ENCODE measurements around the gene CARD19.
"Not testable (repeated sequence)": the region's sequence is repeated elsewhere in the genome, so short reads cannot be mapped to it uniquely, and the experiment has no call there.

CARD19 gene

GRCh38 chr9:93089024-93089423 is 7.0 kb upstream of the CARD19 start:
- DNase-seq: no peak

DNA sequence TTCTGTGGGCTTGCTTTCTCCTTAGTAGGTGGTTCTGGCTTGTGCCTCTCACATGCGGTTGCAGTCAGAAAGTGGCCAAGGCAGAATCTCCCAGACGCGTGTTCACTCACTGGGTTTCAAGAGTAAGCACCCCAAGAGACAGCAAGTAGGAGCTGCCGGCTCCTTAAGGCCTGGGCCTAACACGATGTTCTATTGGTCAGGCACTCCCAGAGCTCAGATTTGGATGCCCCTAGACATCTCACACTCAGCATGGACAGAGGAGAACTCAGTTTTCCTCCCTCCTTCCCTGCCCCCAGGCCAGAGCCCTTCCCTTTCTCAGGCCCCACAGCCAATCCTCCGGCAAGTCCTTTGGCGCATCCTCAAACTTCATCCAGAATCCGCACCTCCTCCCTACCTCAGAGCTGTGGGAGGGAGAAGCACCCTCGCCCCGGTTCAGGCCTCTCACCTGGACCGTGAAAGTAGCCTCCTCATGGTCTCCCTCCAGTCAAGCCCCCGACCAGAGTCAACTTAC is 6.5 kb upstream of the CARD19 start:
- DNase-seq: no peak

DNA sequence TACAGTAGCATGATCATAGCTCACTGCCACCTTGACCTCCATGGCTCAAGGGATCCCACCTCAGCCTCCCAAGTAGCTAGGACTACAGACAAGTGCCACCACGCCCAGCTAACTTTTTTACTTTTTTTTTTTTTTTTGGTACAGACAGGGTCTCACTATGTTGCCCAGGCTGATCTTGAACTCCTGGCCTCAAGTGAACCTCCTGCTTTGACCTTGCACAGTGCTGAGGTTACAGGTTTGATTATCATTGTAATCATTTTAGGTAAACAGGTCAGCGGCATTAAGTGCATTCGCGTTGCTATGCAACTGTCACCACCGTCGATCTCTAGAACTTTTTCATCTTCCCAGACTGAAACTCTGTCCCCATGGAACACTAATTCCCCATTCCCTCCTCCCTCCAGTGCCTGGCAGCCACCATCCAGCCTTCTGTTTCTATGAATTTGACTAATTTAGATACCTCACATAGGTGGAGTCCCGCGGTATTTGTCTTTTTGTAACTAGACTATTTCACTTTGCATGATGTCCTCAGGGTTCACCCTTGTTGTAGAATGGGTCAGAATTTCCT is 5.8 kb upstream of the CARD19 start:
- no peak for DNase-seq

DNA sequence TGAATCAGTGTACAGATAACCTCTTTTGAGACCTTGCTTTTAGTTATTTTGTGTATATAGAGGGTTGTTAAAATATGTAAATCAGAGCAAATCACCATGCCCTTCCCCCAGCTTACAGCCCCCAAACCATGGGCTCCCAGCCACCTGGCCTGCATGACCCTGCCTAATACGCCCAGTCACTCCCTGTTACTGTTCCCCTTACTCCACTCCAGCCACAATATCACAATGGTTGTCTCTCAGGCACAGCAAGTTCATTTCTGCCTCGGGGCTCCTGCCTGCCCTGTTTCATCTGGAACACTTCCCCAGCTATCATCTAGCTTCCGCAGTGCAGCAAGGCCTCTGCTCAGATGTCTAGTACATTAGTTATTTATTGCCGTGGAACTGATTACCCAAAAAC is 5.0 kb upstream of the CARD19 start:
- DNase-seq: no peak

- DNase-seq: no peak
Observed at GRCh38 chr9:93091453-93092081, 4.5 kb upstream of the CARD19 start.

- no peak for DNase-seq
Observed at GRCh38 chr9:93092251-93092991, 3.6 kb upstream of the CARD19 start.

DNA sequence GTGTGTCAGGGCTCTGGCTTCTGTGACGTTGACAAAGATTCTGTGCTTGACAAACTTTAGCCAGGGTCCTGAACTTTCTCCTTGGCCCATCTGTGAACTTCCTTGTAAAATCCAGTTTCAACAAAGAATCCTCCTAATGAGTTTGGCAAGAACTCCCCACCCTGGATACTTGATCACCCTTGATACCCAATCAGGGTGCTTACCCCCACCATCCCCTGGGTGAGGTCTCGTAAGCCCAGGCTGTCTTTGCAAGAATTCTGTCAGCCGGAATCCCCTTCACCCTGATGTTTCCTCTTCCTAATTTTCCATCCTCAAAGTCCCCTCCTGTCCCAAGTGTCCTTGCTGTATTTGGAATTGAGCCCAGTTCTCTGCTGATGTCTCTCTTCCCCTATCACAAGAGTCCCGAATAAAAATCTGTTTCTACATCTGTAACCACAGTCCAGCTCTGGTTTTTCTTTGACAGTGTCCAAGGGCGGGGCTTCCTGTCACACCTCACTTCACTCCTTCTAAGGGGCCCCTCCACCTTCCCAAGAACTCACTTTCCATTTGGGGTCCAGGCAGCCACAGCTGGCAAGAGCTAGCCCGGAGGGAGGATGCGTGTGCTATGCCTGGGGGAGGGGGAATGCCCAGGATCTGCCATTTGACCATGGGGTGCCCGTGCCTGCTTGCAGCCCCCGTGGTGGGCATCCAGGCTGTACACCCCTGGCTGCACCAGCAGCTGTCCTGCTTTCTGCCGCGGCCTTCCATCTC is 2.7 kb upstream of the CARD19 start:
- no peak for DNase-seq

- DNase-seq: no peak
Observed at GRCh38 chr9:93093877-93094657, 1.9 kb upstream of the CARD19 start.

DNA sequence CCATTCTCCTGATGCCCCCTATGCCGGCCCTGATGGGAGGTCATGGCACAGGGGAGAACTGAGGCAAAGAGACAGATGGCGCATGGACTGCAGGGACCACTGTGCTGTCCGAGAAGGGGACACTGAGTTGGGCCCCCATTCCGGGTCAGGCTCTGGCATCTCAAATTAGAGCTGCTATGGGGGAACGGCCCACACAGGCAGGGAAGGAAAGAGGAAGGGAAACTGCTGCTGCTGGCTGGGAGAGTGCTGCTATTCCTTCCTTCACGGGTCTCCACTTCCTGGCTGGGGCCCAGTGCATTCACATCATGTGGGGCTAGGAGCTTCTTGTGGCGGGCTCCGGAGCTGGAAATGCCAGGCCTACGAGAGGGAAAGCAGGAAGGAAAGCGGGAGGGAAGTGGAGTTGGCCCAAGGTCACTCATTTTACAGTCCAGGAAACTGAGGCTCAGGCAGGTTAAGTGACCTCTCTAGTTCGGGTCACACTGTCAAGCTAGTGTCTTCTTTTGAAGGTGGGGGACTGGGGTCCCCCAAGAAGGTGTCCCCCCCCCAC is 1.3 kb upstream of the CARD19 start:
- no peak for DNase-seq

DNA sequence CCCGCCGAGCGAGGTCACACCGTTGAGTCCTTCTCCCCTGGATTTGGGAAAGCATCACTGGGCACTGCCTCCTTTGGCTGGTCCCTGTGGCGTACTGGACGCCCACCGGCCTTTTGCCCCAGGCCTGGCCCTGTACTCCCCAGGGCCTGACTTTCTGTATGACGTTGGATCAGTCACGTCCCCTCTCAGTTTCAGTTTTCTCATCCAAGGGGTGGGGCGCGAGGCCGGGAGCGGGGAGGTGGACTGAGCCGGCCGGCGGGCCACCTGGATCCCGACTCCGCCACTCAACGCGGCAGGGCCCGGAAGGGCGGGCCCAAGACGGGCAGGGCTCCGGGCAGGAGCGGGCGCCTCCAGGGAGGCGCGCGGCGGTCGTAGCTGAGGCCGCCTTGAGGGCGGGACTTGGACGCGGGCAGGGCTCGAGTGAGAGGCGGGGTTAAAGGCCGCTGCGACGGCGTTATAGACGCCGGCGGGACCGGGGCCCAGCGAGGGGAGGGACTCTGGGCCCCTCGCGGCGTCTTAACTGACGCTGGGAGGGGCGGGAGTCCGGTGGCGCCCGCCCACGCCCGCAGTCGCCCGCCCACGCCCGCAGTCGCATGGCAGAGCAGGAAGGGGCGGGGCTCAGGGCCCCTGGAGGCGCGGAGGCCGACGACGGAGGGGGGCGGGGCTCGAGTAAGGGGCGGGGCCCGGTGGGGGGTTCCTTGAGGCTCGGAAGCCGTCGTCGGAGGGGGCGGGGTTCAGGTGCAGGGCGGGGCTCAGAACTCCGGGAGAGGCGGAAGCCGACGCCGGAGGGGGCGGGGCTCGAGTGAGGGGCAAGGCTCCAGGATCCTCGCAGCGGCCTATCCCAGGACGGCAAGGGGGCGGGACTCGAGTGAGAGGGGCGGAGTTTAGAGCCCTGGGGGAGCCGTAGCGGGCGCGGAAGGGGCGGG is 549 bp upstream of the CARD19 start:
- peak; percentile 98 for DNase-seq

DNA sequence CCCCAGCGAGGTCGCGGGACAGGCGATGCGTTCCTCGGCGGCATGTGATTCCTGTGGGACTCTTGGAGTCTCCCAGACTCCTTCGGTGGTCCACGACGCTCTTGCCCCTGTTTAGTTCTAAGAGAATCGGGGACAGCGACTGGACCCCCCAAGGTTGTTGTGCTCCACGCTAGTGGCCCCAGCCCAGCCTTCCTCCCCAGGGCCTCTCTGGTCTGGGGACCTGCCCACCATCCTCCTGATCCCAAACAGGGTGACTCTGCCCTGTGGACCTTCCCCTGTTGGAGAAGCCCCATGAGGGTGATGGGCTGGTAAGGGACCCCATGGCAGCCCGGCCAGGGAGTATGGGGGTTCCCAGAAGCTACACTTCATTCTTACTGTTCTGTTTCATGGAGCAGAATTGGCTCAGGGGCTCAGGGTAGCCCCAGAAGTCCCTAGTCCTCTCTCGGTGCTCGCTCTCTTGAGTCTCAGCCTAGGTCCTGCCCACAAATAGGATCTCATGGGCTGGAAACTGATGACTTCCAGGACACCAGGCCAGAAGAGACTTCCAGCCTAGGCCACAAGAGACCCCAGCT is 880 bp downstream of the CARD19 start:
- DNase-seq: no peak

- DNase-seq: no peak
Observed at GRCh38 chr9:93097511-93098201, 1.6 kb downstream of the CARD19 start.

GRCh38 chr9:93098236-93098946 is 2.4 kb downstream of the CARD19 start:
- DNase-seq: no peak

DNA sequence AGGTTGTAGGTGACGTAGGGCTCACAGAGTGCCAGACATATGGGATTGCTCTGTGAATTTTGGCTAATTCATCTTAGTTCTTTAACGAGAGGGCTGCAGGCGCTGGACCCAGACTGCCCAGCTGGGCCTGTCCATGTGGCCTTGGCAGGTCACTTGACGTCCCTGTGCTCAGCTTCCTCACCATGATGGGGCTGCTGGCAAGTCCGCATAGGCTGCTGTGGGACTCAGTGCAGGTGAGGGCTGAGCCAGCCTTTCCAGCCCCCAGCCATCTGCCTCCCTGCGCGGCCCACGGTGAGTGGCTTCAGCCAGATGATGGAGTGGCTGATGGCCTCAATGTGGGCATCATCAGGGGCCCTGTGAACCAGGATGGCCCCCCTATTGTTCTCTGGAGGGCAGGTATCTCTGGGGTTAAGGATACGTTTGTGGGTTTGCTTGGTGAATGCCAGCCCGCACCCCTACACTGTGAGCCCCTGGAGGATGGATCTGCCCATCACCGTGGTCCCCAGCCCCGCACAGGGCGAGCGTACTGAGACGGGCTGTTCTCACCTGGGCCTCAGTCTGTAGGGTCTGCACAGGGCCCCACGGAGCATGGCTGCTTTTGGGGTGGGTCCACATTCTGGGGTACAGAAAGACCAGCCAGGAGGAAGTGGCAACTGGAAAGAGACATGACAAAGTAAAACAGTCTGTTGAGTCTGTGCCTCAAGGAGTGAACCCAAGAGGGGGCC is 3.7 kb downstream of the CARD19 start:
- no peak for DNase-seq

DNA sequence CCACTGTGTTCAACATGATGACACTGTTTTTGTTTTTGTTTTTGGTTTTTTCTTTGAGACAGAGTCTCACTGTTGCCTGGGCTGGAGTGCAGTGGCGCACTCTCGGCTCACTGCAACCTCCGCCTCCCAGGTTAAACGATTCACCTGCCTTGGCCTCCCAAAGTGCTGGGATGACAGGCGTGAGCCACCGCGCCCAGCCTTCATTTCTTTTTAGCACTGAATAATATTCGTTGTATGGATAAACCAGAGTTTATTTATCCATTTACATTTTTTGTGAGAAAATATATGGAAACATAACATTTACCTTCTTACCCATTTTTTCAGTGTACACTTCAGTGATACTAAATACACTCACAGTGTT is 4.2 kb downstream of the CARD19 start:
- no peak for DNase-seq

DNA sequence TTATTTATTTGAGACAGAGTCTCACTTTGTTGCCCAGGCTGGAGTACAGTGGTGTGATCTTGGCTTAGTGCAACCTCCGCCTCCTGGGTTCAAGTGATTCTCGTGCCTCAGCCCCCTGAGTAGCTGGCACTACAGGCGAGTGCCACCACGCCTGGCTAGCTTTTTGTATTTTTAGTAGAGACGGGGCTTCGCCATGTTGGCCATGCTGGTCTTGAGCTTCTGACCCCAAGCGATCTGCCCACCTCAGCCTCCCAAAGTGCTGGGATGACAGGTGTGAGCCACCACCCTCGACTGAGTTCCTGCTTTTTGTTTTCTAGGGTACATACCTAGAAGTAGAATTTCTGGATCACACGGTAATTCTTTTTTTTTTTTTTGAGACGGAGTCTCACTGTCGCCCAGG is 5.1 kb downstream of the CARD19 start:
- not testable (repeated sequence) for DNase-seq

DNA sequence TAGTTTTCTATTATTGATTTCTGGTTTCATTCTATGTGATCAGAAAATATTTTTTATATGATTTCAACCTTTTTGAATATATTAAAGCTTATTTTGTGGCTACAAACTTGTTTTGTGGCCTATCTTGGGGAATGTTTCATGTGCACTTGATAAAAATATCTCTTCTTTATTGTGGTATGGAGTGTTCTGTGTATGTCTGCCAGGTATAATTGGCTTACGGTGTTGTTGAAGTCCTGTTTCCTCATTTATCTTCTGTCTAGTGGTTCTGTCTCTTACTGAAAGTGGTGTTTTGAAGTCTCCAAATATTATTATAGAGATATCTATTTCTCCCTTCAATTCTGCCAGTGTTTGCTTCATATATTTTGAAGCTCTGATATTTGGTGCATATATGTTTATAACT is 9.6 kb downstream of the CARD19 start:
- no peak for DNase-seq

DNA sequence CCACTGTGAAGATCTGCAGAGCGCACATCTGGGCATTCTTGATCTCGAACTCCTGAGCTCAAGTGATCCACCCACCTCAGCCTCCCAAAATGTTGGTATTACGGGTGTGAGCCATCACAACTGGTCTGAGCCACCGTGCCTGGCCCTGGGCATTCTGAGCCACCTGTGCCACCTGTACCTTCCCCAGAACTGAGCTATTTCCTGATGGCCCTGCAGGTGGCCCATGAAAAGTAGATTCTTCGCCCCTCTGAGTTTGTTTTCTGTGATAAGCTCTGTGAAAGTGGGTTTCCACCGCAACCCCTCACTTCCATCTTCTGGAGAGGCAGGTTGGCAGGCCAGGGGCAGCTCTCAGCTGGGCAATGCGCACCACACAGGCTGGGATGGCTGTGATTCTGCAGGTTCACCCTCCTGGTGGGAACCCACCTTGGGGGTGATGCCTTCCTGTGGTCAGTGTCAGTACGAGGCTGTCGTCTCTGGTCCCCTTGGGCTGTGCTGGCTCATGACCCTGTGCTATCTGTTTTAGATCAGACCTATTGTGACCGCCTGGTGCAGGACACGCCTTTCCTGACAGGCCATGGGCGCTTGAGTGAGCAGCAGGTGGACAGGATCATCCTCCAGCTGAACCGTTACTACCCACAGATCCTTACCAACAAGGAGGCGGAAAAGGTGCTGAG is 11.3 kb downstream of the CARD19 start:
- no peak for DNase-seq

DNA sequence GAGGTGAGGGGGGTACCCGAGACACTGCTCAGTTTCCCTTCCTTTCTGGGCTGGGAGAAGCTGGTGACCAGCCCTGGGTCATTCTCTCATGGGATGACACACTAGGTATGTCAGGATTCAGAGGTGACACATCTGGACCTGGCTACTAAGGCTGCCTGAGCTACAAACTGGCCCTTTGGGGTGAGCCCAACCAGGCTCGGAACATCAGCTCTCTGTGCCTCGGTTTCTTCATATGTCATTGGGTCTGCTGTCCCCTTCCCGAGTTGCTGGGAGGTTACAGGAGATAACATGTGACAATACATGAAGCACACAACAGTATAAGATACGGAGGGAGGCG is 11.8 kb downstream of the CARD19 start:
- DNase-seq: no peak
